ENCODE measurements around the gene SPHK2. TPM values are rescaled to one million over a fixed set of nuclear protein-coding genes. Genes with fewer than 3 reads are reported as not detected.

Gene SPHK2
- total RNA-seq, 2 experiments from 2014 or later: 14.1 to 15.3 TPM

GRCh38 chr19:48669903-48670668, 50.8 kb downstream of the SPHK2 start:
- DNase-seq: no peak
- H3K27ac Mint-ChIP-seq: no peak overlapping the region
- no peaks in the 10 kb centered on the region for H3K9me3 ChIP-seq (ENCODE audit: control insufficient read depth in 1 of 2, insufficient read depth in 1 of 2, low read length in 2 of 2)
- ChIA-PET POLR2A (no interaction called here), CTCF (no interaction called here)
- peaks cover 1% of the 10 kb centered on the region for H3K4me1 Mint-ChIP-seq (ENCODE audit: low read depth)
- H3K27me3 Mint-ChIP-seq: no peaks in the 10 kb centered on the region
- no peak for TF ChIP-seq CTCF (IDR thresholded peaks at IDR 0.05)
- H3K36me3 ChIP-seq (ENCODE audit: insufficient read depth, low read length): no peaks in the 10 kb centered on the region
- no peaks in the 10 kb centered on the region for H3K36me3 Mint-ChIP-seq (ENCODE audit: low read depth)
- no peaks in the 10 kb centered on the region for H3K27me3 ChIP-seq (ENCODE audit: control insufficient read depth in 1 of 2, insufficient read depth in 2 of 2, low read length in 2 of 2)
- no peak overlapping the region for H3K4me3 ChIP-seq (ENCODE audit: low read length)
- no peaks in the 10 kb centered on the region for H3K9me3 Mint-ChIP-seq
- no peak for ATAC-seq (ENCODE audit: poor library complexity)
- peaks cover 2% of the 10 kb centered on the region for H3K4me1 ChIP-seq (ENCODE audit: insufficient read depth, low read length)
- intact Hi-C loops (cut with DNase I, micrococcal nuclease): no loop called here
- no peak overlapping the region for H3K27ac ChIP-seq (ENCODE audit: low read depth in 1 of 2, low read length in 2 of 2)
- H3K4me3 Mint-ChIP-seq: no peak overlapping the region

GRCh38 chr19:48670699-48671445, 51.6 kb downstream of the SPHK2 start:
- intact Hi-C loops (cut with DNase I, micrococcal nuclease): no loop called here
- ChIA-PET CTCF (no interaction called here), POLR2A (no interaction called here)
- Histone ChIP-seq H3K4me1 (ENCODE audit: insufficient read depth, low read length) (peaks cover 9% of the 10 kb centered on the region), H3K36me3 (ENCODE audit: insufficient read depth, low read length) (no peaks in the 10 kb centered on the region), H3K27ac (ENCODE audit: low read depth in 1 of 2, low read length in 2 of 2) (no peak overlapping the region), H3K27me3 (ENCODE audit: control insufficient read depth in 1 of 2, insufficient read depth in 2 of 2, low read length in 2 of 2) (no peaks in the 10 kb centered on the region), H3K4me3 (ENCODE audit: low read length) (no peak overlapping the region), H3K9me3 (ENCODE audit: control insufficient read depth in 1 of 2, insufficient read depth in 1 of 2, low read length in 2 of 2) (no peaks in the 10 kb centered on the region)
- Mint-ChIP-seq H3K27me3 (no peaks in the 10 kb centered on the region), H3K27ac (no peak overlapping the region), H3K36me3 (ENCODE audit: low read depth) (no peaks in the 10 kb centered on the region), H3K4me3 (no peak overlapping the region), H3K9me3 (no peaks in the 10 kb centered on the region), H3K4me1 (ENCODE audit: low read depth) (peaks cover 7% of the 10 kb centered on the region)
- no peak for ATAC-seq (ENCODE audit: poor library complexity)
- no peak for DNase-seq
- no peak for TF ChIP-seq CTCF (IDR thresholded peaks at IDR 0.05)

- Histone ChIP-seq H3K27ac (ENCODE audit: low read depth in 1 of 2, low read length in 2 of 2) (no peak overlapping the region), H3K27me3 (ENCODE audit: control insufficient read depth in 1 of 2, insufficient read depth in 2 of 2, low read length in 2 of 2) (no peaks in the 10 kb centered on the region), H3K9me3 (ENCODE audit: control insufficient read depth in 1 of 2, insufficient read depth in 1 of 2, low read length in 2 of 2) (no peaks in the 10 kb centered on the region), H3K4me3 (ENCODE audit: low read length) (no peak overlapping the region), H3K4me1 (ENCODE audit: insufficient read depth, low read length) (peaks cover 9% of the 10 kb centered on the region), H3K36me3 (ENCODE audit: insufficient read depth, low read length) (no peaks in the 10 kb centered on the region)
- H3K27ac Mint-ChIP-seq: no peak overlapping the region
- no peak for TF ChIP-seq CTCF (IDR thresholded peaks at IDR 0.05)
- H3K27me3 Mint-ChIP-seq: no peaks in the 10 kb centered on the region
- no peaks in the 10 kb centered on the region for H3K36me3 Mint-ChIP-seq (ENCODE audit: low read depth)
- H3K4me3 Mint-ChIP-seq: no peak overlapping the region
- CTCF ChIA-PET: no interaction called here
- H3K9me3 Mint-ChIP-seq: no peaks in the 10 kb centered on the region
- ATAC-seq (ENCODE audit: poor library complexity) (no peak), DNase-seq (no peak)
- intact Hi-C loops (cut with DNase I, micrococcal nuclease): no loop called here
- POLR2A ChIA-PET: no interaction called here
- H3K4me1 Mint-ChIP-seq (ENCODE audit: low read depth): peaks cover 7% of the 10 kb centered on the region
These were observed 52.2 kb downstream of the SPHK2 start for GRCh38 chr19:48671446-48671995.

Data from CD4-positive, alpha-beta T cell (primary cell).